Testis (tissue), 2 donors: ENCODE measurements around the gene DBNDD2.

ENCODE experiments used
- CTCF ChIP-seq, 3 experiments: fragments of 450-650 bp in 2 of 3; fragments of 200-600 bp in 1 of 3; sonication (generic) in 1 of 3; IDR thresholded peaks; one replicate each; pipeline ENCODE4 v1.5.1; 2016 to 2019; ENCODE audit warnings: antibody characterized with exemption in 3 of 3, mild to moderate bottlenecking in 2 of 3, moderate library complexity in 1 of 3
- POLR2A ChIP-seq: fragments of 450-650 bp; IDR thresholded peaks from one replicate; pipeline ENCODE4 v1.6.1; 2017; ENCODE audit warnings: antibody characterized with exemption, mild to moderate bottlenecking, moderate library complexity

- no peak for TF ChIP-seq CTCF (IDR thresholded peaks at IDR 0.05)
- TF ChIP-seq POLR2A: no peak
These were observed 20.8 kb upstream of the DBNDD2 start for GRCh38 chr20:45387274-45387673.
